Activated CD8-positive, alpha-beta T cell treated with anti-CD3 and anti-CD28 coated beads for 36 hours (primary cell): ENCODE results near the gene TTLL5. TPM values are rescaled to one million over a fixed set of nuclear protein-coding genes. Genes with fewer than 3 reads are reported as not detected.
"Not testable (repeated sequence)": the region's sequence is repeated elsewhere in the genome, so short reads cannot be mapped to it uniquely, and the experiment has no call there.

Source experiments
- ATAC-seq: fragments of 200-7000 bp; cut with Tn5 transposase; one replicate; pipeline ENCODE4 v1.10.0; 2021; ENCODE audit warnings: mild to moderate bottlenecking, moderate library complexity
- CTCF ChIA-PET: fragments of 350-600 bp; sonication (Branson Sonifier 250); formaldehyde crosslinking; loops from one replicate; lab custom pipeline; 2021; ENCODE audit warnings: antibody characterized with exemption; lab: Charles Lee
- POLR2A ChIA-PET: fragments of 350-600 bp; sonication (Branson Sonifier 250); formaldehyde crosslinking; loops from one replicate; lab custom pipeline; 2021; ENCODE audit warnings: antibody characterized with exemption; lab: Charles Lee
- DNase-seq: peaks from one replicate; pipeline ENCODE4 v3.0.0-alpha.2; 2020
- H3K27ac Mint-ChIP-seq: one replicate; pipeline ENCODE4 v1.8.0; 2021; ENCODE audit warnings: mild to moderate bottlenecking, mixed read lengths
- H3K27me3 Mint-ChIP-seq: one replicate; pipeline ENCODE4 v1.8.0; 2021; ENCODE audit warnings: mixed read lengths
- H3K36me3 Mint-ChIP-seq: one replicate; pipeline ENCODE4 v1.8.0; 2021; ENCODE audit warnings: low read depth, mixed read lengths
- H3K4me1 Mint-ChIP-seq: one replicate; pipeline ENCODE4 v1.8.0; 2021; ENCODE audit warnings: low read depth, mixed read lengths
- H3K4me3 Mint-ChIP-seq: one replicate; pipeline ENCODE4 v1.8.0; 2021; ENCODE audit warnings: mild to moderate bottlenecking, moderate library complexity, mixed read lengths
- H3K9me3 Mint-ChIP-seq: one replicate; pipeline ENCODE4 v1.8.0; 2021; ENCODE audit warnings: mixed read lengths
- CTCF ChIP-seq: fragments of 200-600 bp; IDR thresholded peaks from one replicate; pipeline ENCODE4 v1.8.0; 2022; ENCODE audit warnings: antibody characterized with exemption, mild to moderate bottlenecking
- intact Hi-C: fragments of 100-400 bp; cut with micrococcal nuclease; formaldehyde crosslinking; loops from one replicate; pipeline ENCODE4 v1.10.0; 2022
- total RNA-seq, 2 experiments: library from RNA; stranded (reverse); gene quantifications; one replicate each; pipeline ENCODE4 v1.2.3, GENCODE V29; 2021

Gene TTLL5
- total RNA-seq, 2 experiments from 2014 or later, result 23.6 to 27.2 TPM

GRCh38 chr14:75917322-75917945 lies 256.4 kb downstream of the TTLL5 start:
- TF ChIP-seq CTCF, result no peak
- no peak for ATAC-seq

GRCh38 chr14:75917946-75918335 lies 256.9 kb downstream of the TTLL5 start:
- no peak overlapping the region for H3K27ac Mint-ChIP-seq
- no peak for ATAC-seq
- no peak for TF ChIP-seq CTCF
- ChIA-PET POLR2A (no interaction called here), CTCF (interaction anchor here (3.9 kb wide), 1 partner anchor 12 kb away, joined by 31 read pairs; no protein-coding TSS in a partner anchor)
- no peak for DNase-seq
- H3K9me3 Mint-ChIP-seq, result peaks cover 2% of the 10 kb centered on the region
- H3K27me3 Mint-ChIP-seq, result no peaks in the 10 kb centered on the region
- H3K4me3 Mint-ChIP-seq, result no peak overlapping the region
- H3K36me3 Mint-ChIP-seq, result peaks cover 6% of the 10 kb centered on the region
- H3K4me1 Mint-ChIP-seq, result no peaks in the 10 kb centered on the region
- intact Hi-C loops, result no loop called here

More at GRCh38 chr14:75917322-75917945, 256.4 kb downstream of the TTLL5 start:
- Mint-ChIP-seq H3K27ac (no peak overlapping the region), H3K4me3 (no peak overlapping the region), H3K4me1 (no peaks in the 10 kb centered on the region), H3K9me3 (peaks cover 2% of the 10 kb centered on the region), H3K36me3 (peaks cover 6% of the 10 kb centered on the region), H3K27me3 (no peaks in the 10 kb centered on the region)
- intact Hi-C loops, result no loop called here
- ChIA-PET POLR2A (interaction anchor here (0.6 kb wide), 1 partner anchor 61 kb away, joined by 3 read pairs; no protein-coding TSS in a partner anchor), CTCF (interaction anchor here (3.9 kb wide), 1 partner anchor 11 kb away, joined by 31 read pairs; no protein-coding TSS in a partner anchor)
- no peak for DNase-seq

DNA sequence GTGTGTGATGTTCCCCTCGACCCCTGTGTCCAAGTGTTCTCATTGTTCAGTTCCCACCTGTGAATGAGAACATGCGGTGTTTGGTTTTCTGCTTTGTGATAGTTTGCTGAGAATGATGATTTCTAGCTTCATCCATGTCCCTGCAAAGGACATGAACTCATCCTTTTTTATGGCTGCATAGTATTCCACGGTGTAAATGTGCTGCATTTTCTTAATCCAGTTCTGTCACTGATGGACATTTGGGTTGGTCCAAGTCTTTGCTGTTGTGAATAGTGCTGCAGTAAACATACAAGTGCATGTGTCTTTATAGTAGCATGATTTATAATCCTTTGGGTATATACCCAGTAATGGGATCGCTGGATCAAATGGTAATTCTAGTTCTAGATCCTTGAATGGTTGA lies 259.4 kb downstream of the TTLL5 start:
- H3K4me3 Mint-ChIP-seq, CTCF ChIA-PET, ATAC-seq, DNase-seq, intact Hi-C loops, H3K27ac Mint-ChIP-seq, H3K4me1 Mint-ChIP-seq, H3K9me3 Mint-ChIP-seq, H3K27me3 Mint-ChIP-seq, POLR2A ChIA-PET, H3K36me3 Mint-ChIP-seq: not testable (repeated sequence)

DNA sequence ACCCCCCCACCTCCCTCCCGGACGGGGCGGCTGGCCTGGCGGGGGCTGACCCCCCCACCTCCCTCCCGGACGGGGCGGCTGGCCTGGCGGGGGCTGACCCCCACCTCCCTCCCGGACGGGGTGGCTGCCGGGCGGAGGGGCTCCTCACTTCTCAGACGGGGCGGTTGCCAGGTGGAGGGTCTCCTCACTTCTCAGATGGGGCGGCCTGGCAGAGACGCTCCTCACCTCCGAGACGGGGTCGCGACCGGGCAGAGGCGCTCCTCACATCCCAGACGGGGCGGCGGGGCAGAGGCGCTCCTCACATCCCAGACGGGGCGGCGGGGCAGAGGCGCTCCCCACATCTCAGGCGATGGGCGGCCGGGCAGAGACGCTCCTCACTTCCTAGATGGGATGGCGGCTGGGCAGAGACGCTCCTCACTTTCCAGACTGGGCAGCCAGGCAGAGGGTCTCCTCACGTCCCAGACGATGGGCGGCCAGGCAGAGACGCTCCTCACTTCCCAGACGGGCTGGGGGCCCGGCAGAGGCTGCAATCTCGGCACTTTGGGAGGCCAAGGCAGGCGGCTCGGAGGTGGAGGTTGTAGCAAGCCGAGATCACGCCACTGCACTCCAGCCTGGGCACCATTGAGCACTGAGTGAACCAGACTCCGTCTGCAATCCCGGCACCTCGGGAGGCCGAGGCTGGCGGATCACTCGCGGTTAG lies 264.2 kb downstream of the TTLL5 start:
- H3K4me3 Mint-ChIP-seq, CTCF ChIA-PET, H3K27me3 Mint-ChIP-seq, H3K36me3 Mint-ChIP-seq, DNase-seq, intact Hi-C loops, POLR2A ChIA-PET, H3K4me1 Mint-ChIP-seq, H3K9me3 Mint-ChIP-seq, ATAC-seq, H3K27ac Mint-ChIP-seq: not testable (repeated sequence)

- POLR2A ChIA-PET, result no interaction called here
Observed at GRCh38 chr14:75926431-75927115, 265.5 kb downstream of the TTLL5 start.

More at GRCh38 chr14:75926431-75927115, 265.5 kb downstream of the TTLL5 start:
- DNase-seq, result no peak
- Mint-ChIP-seq H3K4me3 (no peak overlapping the region), H3K36me3 (no peaks in the 10 kb centered on the region), H3K27me3 (no peaks in the 10 kb centered on the region), H3K4me1 (no peaks in the 10 kb centered on the region), H3K27ac (no peak overlapping the region), H3K9me3 (no peaks in the 10 kb centered on the region)
- TF ChIP-seq CTCF, result no peak
- ATAC-seq, result no peak
- intact Hi-C loops, result no loop called here
- CTCF ChIA-PET, result no interaction called here
